H9 (cell line): ENCODE results near the gene IMMP2L. TPM values are rescaled to one million over a fixed set of nuclear protein-coding genes. Genes with fewer than 3 reads are reported as not detected.

Source experiments
- DNase-seq: peaks from one replicate; pipeline ENCODE4 v3.0.0-alpha.2; 2017
- H2AFZ ChIP-seq: one replicate; pipeline ENCODE4 v1.6.1; 2013; ENCODE audit warnings: mild to moderate bottlenecking, low read length, control low read depth, moderate library complexity
- H2AK5ac ChIP-seq: 2 replicates; pipeline ENCODE4 v1.6.1; 2013; ENCODE audit warnings: low read length, control low read depth, mixed read lengths; ENCODE audit not compliant: insufficient read length
- H2BK120ac ChIP-seq: one replicate; pipeline ENCODE4 v1.6.1; 2013; ENCODE audit warnings: low read depth, mild to moderate bottlenecking, low read length, control low read depth, inconsistent platforms; ENCODE audit not compliant: poor library complexity, severe bottlenecking
- H2BK12ac ChIP-seq: 2 replicates; pipeline ENCODE4 v1.6.1; 2013; ENCODE audit warnings: low read length, control low read depth, mixed read lengths, low read depth; ENCODE audit not compliant: insufficient read length
- H2BK15ac ChIP-seq: 2 replicates; pipeline ENCODE4 v1.6.1; 2013; ENCODE audit warnings: low read depth, low read length, control low read depth
- H2BK20ac ChIP-seq: one replicate; pipeline ENCODE4 v1.6.1; 2013; ENCODE audit warnings: low read depth, mild to moderate bottlenecking, low read length, control low read depth, inconsistent platforms; ENCODE audit not compliant: poor library complexity, severe bottlenecking
- H2BK5ac ChIP-seq: 2 replicates; pipeline ENCODE4 v1.6.1; 2013; ENCODE audit warnings: low read length, control low read depth, mixed read lengths; ENCODE audit not compliant: insufficient read length
- H3K14ac ChIP-seq: 2 replicates; pipeline ENCODE4 v1.6.1; 2013; ENCODE audit warnings: low read length, control low read depth; ENCODE audit not compliant: insufficient read depth
- H3K18ac ChIP-seq: 2 replicates; pipeline ENCODE4 v1.6.1; 2013; ENCODE audit warnings: low read depth, mild to moderate bottlenecking, mixed read lengths, low read length, control low read depth; ENCODE audit not compliant: insufficient read length
- H3K23ac ChIP-seq: 2 replicates; pipeline ENCODE4 v1.6.1; 2013; ENCODE audit warnings: low read length, control low read depth, mixed read lengths, low read depth; ENCODE audit not compliant: insufficient read length
- H3K23me2 ChIP-seq: 2 replicates; pipeline ENCODE4 v1.6.1; 2013; ENCODE audit warnings: low read depth, mild to moderate bottlenecking, mixed read lengths, low read length, control low read depth; ENCODE audit not compliant: insufficient read length, poor library complexity, severe bottlenecking
- H3K27ac ChIP-seq: 2 replicates; pipeline ENCODE4 v1.5.1; 2013; ENCODE audit warnings: low read length, control low read depth, mixed read lengths, low read depth; ENCODE audit not compliant: insufficient read length
- H3K27me3 ChIP-seq: 2 replicates; pipeline ENCODE4 v1.6.1; 2013; ENCODE audit warnings: low read length, control low read depth, inconsistent platforms; ENCODE audit not compliant: insufficient read depth
- H3K4ac ChIP-seq: 2 replicates; pipeline ENCODE4 v1.6.1; 2013; ENCODE audit warnings: low read depth, mild to moderate bottlenecking, control low read depth, inconsistent platforms, low read length, moderate library complexity
- H3K4me1 ChIP-seq: 2 replicates; pipeline ENCODE4 v1.6.1; 2013; ENCODE audit warnings: low read length, control low read depth, inconsistent platforms; ENCODE audit not compliant: insufficient read depth
- H3K4me2 ChIP-seq: 2 replicates; pipeline ENCODE4 v1.6.1; 2013; ENCODE audit warnings: low read length, control low read depth, mixed read lengths; ENCODE audit not compliant: insufficient read length, insufficient read depth
- H3K56ac ChIP-seq: 2 replicates; pipeline ENCODE4 v1.6.1; 2013; ENCODE audit warnings: low read depth, mild to moderate bottlenecking, mixed read lengths, low read length, control low read depth; ENCODE audit not compliant: insufficient read length
- H3K79me1 ChIP-seq: 2 replicates; pipeline ENCODE4 v1.6.1; 2013; ENCODE audit warnings: low read depth, mild to moderate bottlenecking, moderate library complexity, low read length, control low read depth, inconsistent platforms; ENCODE audit not compliant: insufficient read depth, poor library complexity, severe bottlenecking
- H3K79me2 ChIP-seq: 2 replicates; pipeline ENCODE4 v1.6.1; 2013; ENCODE audit warnings: low read length, control low read depth, inconsistent platforms; ENCODE audit not compliant: insufficient read depth
- H3K9ac ChIP-seq: 2 replicates; pipeline ENCODE4 v1.6.1; 2013; ENCODE audit warnings: low read length, control low read depth, mixed read lengths; ENCODE audit not compliant: insufficient read length; ENCODE audit errors: extremely low read depth
- H3K9me3 ChIP-seq: one replicate; pipeline ENCODE4 v1.6.1; 2013; ENCODE audit warnings: low read depth, low read length, inconsistent platforms; ENCODE audit not compliant: control insufficient read depth
- H3T11ph ChIP-seq: one replicate; pipeline ENCODE4 v1.6.1; 2013; ENCODE audit warnings: mild to moderate bottlenecking, low read length, control low read depth, inconsistent platforms
- H4K20me1 ChIP-seq: one replicate; pipeline ENCODE4 v1.6.1; 2013; ENCODE audit not compliant: control insufficient read depth, insufficient read length, insufficient read depth
- H4K5ac ChIP-seq: 2 replicates; pipeline ENCODE4 v1.6.1; 2013; ENCODE audit warnings: low read depth, mild to moderate bottlenecking, mixed read lengths, low read length, control low read depth; ENCODE audit not compliant: insufficient read length
- H4K8ac ChIP-seq: replicated peaks from 2 replicates; pipeline ENCODE4 v1.6.1; 2013; ENCODE audit warnings: low read length, control low read depth, mixed read lengths, low read depth; ENCODE audit not compliant: insufficient read length
- H4K91ac ChIP-seq: 2 replicates; pipeline ENCODE4 v1.6.1; 2013; ENCODE audit warnings: low read depth, mild to moderate bottlenecking, moderate library complexity, mixed read lengths, low read length, control low read depth; ENCODE audit not compliant: insufficient read length
- H3K27ac Mint-ChIP-seq, 3 experiments: 2 replicates in 2 of 3; 3 replicates in 1 of 3; pipeline ENCODE4 v1.8.0; 2020 to 2021; ENCODE audit warnings: mixed read lengths in 3 of 3, mild to moderate bottlenecking in 1 of 3, moderate library complexity in 1 of 3
- H3K27me3 Mint-ChIP-seq: 2 replicates; pipeline ENCODE4 v1.8.0; 2021; ENCODE audit warnings: low read depth, mild to moderate bottlenecking, moderate library complexity, mixed read lengths
- H3K36me3 Mint-ChIP-seq, 3 experiments: 2 replicates in 2 of 3; 3 replicates in 1 of 3; pipeline ENCODE4 v1.8.0; 2020 to 2021; ENCODE audit warnings: low read depth in 3 of 3, mixed read lengths in 3 of 3; ENCODE audit not compliant: insufficient read depth in 1 of 3
- H3K4me1 Mint-ChIP-seq, 2 experiments: 2 replicates each; pipeline ENCODE4 v1.8.0; 2020; ENCODE audit warnings: mixed read lengths in 2 of 2
- H3K4me3 Mint-ChIP-seq, 2 experiments: 2 replicates in 1 of 2; 3 replicates in 1 of 2; pipeline ENCODE4 v1.8.0; 2020 to 2021; ENCODE audit warnings: mild to moderate bottlenecking in 2 of 2, mixed read lengths in 2 of 2, moderate library complexity in 1 of 2
- H3K9me3 Mint-ChIP-seq, 2 experiments: 2 replicates in 1 of 2; 3 replicates in 1 of 2; pipeline ENCODE4 v1.8.0; 2020; ENCODE audit warnings: mild to moderate bottlenecking in 2 of 2, mixed read lengths in 2 of 2, moderate library complexity in 1 of 2
- CTCF ChIP-seq: fragments of 200-600 bp; sonication (generic); conservative IDR thresholded peaks from 3 replicates; pipeline ENCODE4 v1.8.0; 2021; ENCODE audit warnings: antibody characterized with exemption, mild to moderate bottlenecking
- WGBS: extraction: QIAGEN DNeasy Blood & Tissue Kit; methylation state at CpG from one replicate; pipeline ENCODE4 v1.1.7; 2013; ENCODE audit warnings: missing lambda C conversion rate, low lambda C conversion rate, mixed read lengths; ENCODE audit not compliant: insufficient read length; ENCODE audit errors: extremely low coverage; 5-methylcytosine and 5-hydroxymethylcytosine counted together
- total RNA-seq: library from RNA; stranded (reverse); gene quantifications from 2 replicates; pipeline ENCODE4 v1.2.1, GENCODE V29; 2021

The IMMP2L gene
- total RNA-seq, 1 experiment from 2014 or later, result 14.7 TPM

GRCh38 chr7:111477462-111478225 lies 84.6 kb downstream of the IMMP2L start:
- H3K4ac ChIP-seq, result no peak overlapping the region
- DNase-seq, result no peak

More at GRCh38 chr7:111477462-111478225, 84.6 kb downstream of the IMMP2L start:
- Histone ChIP-seq H2BK12ac (no peak overlapping the region), H4K5ac (no peak overlapping the region), H3K4me1 (no peaks in the 10 kb centered on the region), H3T11ph (no peak overlapping the region), H4K8ac (no peak overlapping the region), H2BK5ac (no peak overlapping the region), H2BK120ac (no peak overlapping the region), H2AK5ac (no peak overlapping the region), H2AFZ (no peak overlapping the region), H2BK20ac (no peak overlapping the region), H3K27ac (no peak overlapping the region), H4K20me1 (no peaks in the 10 kb centered on the region), H3K9ac (no peak overlapping the region), H3K79me1 (no peaks in the 10 kb centered on the region), H4K91ac (no peak overlapping the region), H3K14ac (no peak overlapping the region), H3K18ac (no peak overlapping the region), H3K23me2 (no peaks in the 10 kb centered on the region), H3K79me2 (no peaks in the 10 kb centered on the region), H3K27me3 (no peaks in the 10 kb centered on the region), H2BK15ac (no peak overlapping the region), H3K4me2 (no peak overlapping the region), H3K9me3 (no peaks in the 10 kb centered on the region), H3K23ac (no peak overlapping the region), H3K56ac (no peak overlapping the region)
- Mint-ChIP-seq H3K4me1 (no peaks in the 10 kb centered on the region), H3K4me3 (no peak overlapping the region), H3K27me3 (no peaks in the 10 kb centered on the region), H3K36me3 (peaks cover 0 to 9% (median 0%) of the 10 kb centered on the region in 3 experiments; a peak in 2 of 7 replicates), H3K27ac (no peak overlapping the region), H3K9me3 (peaks cover 4 to 6% of the 10 kb centered on the region in 2 experiments; a peak in 3 of 5 replicates)
- no CpG with 5 or more reads among the region's 4 CpGs for WGBS
- TF ChIP-seq CTCF, result no peak
